HG03064 (cell line): ENCODE measurements around the gene RUFY3.
"Not testable (repeated sequence)": the region's sequence is repeated elsewhere in the genome, so short reads cannot be mapped to it uniquely, and the experiment has no call there.

Experiments used
- ATAC-seq: cut with Tn5 transposase; IDR thresholded peaks from one replicate; pipeline ENCODE4 v1.9.1; 2021; ENCODE audit warnings: low read depth; ENCODE audit not compliant: unreplicated experiment

RUFY3 gene

DNA sequence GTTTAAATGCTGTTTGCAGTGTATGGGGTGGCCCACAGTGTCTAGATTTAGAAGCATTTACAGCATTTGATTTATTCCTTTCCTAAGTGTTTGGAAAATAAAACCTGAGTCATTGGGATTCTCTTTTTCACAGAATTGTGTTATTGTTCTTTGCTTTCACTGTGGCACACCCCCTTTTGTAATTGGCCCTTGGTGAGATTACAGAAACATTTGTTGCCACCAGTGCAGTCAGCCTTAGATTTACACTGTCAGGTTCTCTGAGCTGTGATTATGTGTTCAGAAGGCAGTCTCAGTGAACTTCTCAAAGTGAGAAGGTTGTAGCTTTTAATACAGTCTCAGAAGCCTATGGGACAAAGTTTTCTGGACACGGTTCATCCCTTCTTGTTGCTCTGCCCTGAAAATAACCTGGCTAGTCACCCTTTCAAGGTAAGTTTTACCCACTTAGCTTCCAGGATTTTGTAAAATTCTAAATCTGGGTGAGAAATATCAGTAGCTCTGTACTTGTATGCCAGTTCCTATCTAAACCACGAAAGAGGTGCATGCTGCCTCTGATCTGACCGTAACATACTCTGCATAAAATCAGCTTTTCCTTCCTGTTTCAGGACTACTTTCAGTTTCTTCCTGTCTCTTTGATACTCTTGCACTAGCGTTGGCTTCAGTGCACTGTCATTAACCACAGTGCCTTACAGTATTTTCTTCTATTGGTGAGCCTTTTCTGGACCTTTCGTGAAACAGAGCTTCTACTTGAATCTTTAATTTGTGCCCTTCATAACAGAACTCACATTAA, 12.6 kb downstream of the RUFY3 start:
- peak; percentile 76 for ATAC-seq

DNA sequence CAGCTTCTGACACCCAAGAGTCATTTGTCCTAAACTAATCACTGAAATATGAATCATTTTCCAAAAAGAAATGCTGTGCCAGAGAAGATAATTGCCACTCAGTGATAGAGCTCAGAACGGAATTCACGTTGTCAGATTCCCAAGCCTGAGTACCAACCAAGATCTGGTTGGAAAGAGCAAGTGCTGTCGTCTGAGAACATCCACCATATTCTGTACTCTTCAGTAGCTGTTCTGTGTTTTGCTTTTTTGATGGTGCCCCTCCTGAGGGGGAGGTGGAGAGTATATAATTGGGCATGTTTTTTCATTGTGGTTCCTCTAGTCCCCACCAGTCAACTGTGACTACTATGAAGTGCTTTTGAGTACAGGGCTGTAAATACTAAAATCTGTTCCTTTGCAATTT, 13.2 kb downstream of the RUFY3 start:
- peak; percentile 5 for ATAC-seq

DNA sequence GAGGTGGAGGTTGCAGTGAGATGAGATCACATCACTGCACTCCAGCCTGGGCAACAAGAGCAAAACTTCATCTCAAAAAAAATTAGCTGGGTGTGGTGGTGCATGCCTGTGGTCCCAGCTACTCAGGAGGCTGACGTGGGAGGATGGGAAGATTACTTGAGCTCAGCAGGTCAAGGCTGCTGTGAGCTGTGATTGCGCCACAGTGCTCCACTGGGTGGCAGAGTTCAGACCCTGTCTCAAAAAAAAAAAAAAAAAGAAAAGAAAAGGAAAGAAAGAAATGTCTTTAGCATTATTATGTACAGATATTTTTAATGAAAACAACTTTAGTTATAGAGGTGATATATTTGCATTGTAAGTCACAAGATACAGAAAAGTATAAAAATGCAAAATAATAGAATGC, 14.2 kb downstream of the RUFY3 start:
- ATAC-seq = not testable (repeated sequence)

DNA sequence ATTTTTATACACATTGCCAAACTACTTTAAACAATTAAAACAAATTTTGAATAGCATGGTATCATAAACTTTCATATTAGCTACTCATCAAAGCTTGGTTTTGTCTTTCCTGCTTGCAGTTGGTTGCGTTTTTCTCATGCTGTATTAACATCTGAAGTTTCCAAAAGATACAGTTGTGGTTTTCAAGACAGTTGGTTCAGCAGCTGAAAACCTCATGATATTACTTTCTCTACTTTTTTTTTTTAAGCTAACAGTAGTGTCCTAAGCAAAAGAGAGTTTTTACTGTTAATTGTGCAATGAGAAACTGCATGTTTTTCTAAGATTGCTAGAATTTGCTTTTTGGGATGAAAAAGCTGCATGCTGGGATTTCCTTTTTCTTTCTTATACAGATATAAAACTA, 15.2 kb downstream of the RUFY3 start:
- no peak for ATAC-seq

DNA sequence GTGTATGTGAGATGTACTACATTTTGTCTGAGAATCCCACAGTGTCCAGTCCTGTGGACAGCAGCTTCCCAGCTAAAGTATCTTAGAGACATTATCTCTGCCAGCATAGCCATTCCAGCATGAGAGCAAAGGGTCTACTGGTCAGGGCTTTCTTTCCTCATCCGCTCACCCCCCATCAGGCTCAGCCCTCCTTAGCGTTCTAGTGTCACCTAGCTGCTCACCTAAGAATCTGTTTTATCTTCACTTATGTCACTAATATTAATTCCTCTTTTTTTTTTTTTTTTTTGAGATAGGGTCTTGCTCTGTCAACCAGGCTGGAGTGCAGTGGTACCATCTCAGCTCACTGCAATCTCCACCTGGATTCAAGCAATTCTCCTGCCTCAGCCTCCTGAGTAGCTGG, 15.6 kb downstream of the RUFY3 start:
- ATAC-seq = no peak

DNA sequence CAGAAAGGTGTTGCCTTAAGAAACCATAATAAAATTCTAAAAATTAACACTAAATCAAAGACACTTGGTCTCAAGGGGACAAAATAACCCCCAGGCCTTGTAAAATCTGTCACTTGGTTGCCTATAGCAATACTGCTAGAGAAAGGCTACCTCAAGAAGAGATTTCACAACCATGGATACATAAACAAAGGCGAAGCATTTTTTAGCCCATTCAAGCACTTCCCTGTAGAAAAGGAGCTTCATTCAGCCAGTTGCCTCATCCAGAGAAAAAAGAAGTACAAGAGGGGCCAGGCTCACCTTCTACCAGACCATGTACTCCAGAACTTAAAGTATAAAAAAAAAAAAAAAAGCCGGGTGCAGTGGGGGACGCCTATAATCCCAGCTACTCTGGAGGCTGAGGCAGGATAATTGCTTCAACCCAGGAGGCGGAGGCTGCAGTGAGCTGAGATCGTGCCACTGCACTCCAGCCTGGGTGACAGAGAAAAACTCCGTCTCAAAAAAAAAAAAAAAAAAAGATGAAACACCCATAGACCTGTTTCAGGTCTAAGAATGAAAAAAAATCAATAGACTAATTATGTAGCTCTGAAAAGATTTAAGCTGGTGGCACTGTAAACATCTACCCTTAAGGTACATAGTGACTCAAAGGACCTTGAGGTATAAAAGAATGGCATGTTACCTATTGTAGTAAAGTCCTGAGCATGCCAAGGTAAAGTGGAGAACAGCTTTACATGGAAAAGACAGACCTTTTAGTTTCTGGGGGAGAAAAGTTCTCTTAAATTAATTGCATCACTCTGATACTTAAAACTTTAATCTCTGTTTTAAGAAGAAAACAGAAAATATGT, 18.0 kb downstream of the RUFY3 start:
- ATAC-seq = no peak

DNA sequence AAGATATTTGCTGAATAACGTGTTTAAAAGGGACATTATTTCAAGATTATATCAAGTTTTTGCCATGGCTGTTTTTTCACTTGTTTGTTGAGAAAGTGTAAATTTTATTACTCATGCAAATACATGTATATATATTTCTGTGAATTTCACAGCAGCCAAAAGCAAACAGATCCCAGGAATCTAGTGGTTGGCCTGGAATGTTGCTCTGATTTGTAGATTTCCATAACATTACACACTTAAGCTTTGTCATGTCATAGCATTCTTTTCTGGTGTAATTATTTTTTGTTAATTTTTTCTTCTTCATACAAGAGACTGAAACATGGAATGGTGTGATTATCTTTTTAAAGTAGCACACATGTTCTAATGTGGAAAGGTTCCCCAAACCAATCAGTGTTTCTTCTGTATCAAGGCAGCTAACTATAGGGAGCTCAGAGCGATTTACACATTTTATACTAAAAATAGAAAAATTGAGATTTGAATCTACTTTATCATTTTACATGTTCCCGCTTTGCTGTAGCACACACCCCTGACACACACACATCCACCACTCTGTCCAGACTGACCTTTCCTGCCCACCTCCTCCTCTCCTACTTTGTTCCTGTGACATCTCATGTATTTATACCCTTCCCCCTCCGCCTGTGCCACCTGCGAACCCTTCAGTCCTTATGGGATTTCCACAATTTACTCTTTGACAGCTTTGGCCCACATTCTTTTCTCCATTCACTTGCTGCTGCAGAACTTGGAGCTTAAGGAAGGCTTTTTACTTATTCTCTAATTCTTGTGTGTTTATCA, 20.3 kb downstream of the RUFY3 start:
- no peak for ATAC-seq

DNA sequence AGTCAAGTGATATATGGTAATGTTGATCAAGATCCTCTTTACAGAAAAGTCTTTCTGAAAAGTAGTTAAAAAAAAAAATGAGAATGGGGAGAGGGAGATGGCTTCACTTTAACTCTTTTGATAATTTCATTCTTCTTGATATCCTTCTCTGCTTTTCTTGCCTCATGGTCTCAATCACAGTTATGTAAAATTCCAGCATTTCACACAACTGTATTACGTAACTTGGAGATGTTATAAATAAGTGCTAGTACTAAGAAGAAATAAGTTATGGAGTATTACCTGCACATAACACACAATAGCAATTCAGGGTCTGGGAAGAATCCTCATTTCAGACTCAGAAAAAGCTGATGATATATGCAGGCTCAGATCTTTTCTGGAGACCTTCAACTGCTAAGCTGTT, 22.0 kb downstream of the RUFY3 start:
- ATAC-seq = no peak

DNA sequence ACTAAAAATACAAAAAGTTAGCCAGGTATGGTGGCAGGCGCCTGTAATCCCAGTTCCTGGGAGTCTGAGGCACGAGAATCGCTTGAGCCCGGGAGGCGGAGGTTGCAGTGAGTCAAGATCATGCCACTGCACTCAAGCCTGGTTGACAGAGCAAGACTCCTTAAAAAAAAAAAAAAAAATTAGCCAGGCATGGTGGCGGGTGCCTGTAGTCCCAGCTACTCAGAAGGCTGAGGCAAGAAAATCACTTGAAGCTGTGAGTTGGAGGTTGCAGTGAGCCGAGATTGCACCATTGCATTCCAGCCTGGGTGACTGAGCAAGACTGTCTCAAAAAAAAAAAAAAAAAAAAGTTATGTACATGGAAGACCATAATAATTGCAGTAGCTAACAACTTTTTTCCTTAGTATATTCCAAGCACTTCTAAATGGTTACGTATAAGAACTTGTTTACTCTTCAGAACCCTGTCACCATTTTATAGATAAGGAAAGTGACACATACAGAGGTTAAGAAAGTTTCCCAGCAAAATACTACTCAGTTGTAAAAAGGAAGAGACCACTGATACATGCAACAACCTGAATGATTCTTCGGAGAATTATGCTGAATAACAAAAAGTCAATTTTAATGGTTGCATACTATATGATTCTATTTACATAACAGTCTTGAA, 24.5 kb downstream of the RUFY3 start:
- no peak for ATAC-seq

DNA sequence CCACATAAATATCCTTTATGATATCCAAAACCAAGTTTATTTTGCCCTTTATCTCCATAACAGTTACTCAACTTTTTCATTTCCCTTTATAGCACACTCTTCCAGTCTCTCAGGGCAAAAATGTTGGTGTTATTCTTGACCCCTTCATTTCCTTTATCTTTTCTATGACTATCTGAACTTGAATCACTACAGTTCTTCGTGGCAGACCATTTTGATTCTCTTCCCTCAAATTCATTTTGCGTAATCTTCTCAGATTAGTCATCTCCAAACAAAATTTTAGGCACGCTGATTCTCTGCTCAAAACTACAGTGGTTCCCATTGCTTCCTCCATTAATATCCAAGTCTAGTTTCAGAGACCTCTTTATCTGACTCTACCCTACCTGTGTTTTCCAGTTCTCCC, 26.1 kb downstream of the RUFY3 start:
- no peak for ATAC-seq

DNA sequence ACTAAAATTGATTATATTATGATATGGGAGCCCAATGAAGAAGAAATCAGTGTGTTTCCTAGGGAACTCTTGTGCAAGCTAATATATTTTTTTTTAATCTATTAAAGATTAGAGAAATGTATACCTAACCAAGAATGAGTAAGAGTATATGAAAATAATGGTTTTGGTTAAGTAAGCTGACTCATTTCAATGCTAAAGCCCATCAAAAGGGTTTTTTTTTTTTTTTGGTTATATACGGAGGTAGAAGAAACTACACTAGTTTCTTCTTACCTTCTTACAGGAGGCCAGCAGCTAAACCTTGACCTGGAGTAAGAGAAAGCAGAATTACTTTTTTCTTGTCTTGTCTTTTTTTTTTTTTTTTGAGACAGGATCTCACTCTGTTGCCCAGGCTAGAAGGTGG, 27.5 kb downstream of the RUFY3 start:
- peak; percentile 84 for ATAC-seq

DNA sequence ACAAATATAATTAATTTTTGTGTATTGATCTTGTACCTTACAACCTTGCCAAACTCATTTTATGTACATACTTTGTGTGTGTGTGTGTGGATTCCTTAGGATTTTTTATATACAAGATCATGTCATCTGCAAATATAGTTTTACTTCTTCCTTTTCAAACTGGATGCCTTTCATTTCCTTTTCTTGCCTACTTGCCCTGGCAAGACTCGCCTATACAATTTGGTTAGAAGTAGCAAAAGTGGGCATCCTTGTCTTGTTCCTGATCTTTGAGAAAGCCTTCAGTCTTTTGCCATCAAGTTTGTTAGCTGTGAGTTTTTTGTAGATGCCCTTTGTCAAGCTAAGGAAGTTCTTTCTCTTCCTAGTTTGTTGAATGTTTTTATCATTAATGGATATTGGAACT, 30.5 kb downstream of the RUFY3 start:
- no peak for ATAC-seq

DNA sequence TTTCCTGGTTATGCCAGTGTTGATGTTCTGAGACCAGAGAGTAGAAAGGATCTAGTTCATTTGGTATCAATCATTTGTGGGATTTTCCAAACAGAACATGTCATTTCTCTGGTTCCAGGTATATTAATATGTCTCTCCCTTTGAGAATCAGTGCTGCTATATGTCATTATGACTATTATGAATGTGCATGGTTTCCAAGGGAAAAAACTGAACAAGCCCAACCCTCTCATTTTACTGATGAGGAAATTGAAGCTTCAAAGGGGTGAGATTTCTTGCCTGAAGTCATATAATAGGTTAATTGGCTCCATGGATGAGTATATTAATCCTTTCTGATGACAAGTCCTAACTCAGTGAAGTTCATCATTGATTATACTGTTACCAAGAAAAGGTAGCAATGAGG, 31.9 kb downstream of the RUFY3 start:
- no peak for ATAC-seq

DNA sequence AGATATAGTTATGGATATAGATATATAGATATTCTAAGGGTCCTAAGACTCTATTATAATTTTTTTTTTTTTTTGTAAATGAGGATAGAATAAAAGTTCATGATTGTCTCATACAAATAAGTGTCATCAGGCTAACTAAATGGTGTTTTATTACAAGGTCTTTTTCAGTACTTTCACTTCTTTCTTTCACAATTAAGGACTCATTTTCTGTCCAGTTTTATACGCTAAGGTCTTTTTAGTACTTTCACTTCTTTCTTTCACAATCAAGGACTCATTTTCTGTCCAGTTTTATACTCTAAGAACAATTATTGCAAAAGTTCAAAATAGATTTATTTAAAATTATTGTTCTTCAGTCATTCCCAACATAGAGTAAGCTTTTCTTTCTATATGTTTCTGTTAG, 32.7 kb downstream of the RUFY3 start:
- ATAC-seq = peak; percentile 60

DNA sequence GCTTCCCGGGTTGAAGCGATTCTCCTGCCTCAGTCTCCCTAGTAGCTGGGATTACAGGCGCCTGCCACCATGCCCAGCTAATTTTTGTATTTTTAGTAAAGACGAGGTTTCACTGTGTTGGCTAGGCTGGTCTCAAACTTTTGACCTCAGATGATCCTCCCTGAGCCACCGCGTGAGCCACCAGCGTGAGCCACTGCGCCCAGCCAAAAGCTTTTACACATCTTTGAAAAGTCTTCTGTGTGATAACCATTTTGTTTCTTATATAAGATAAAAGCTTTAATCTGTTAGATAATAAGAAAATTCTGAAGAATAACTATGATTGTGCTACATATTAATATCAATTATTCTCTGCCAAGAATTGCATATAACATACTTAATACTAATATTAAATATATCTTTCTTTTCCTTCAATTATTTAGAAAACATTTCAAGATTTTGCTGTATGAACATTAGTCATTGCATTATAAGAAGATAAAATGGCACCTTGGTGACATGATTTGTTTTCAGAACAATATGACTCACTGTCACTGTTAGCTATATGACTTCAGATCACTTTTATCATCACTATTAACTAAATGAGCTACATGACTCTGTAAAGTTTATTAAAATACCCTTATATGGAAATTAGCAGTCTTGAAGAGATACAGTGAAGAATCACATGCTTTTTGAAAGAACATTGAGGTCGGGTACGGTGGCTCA, 33.4 kb downstream of the RUFY3 start:
- ATAC-seq = peak; percentile 14

DNA sequence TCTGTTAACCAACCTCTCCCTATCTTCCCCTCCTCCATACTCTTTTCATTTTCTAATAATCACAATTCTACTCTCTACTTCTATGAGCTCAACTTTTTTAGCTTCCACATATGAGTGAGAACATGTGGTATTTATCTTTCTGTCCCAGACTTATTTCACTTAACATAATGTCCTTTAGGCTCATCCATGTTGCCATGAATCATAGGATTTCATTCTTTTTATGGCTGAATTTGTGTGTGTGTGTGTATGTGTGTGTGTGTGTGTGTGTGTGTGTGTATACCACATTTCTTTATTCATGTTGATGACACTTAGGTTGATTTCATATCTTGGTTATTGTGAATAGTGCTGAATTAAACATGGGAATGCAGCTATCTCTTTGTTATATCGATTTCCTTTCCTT, 37.4 kb downstream of the RUFY3 start:
- no peak for ATAC-seq

DNA sequence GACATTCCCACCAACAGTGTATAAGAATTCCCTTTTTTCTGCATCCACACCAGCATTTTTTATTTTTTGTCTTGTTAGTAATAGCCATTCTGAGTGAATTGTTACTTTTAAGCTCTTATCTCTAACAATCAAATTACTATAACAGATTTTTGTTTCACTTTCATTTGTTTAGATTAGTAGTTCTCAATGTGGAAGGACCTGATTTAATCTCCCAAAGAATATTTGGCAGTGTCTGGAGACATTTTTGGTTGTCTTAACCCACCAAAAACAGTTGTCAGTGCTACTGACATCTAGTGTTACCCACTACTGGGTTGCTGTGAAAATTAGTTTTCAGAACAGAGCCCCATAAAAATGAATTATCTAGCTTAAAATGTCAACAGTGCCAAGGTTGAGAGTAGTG, 37.9 kb downstream of the RUFY3 start:
- ATAC-seq = no peak

DNA sequence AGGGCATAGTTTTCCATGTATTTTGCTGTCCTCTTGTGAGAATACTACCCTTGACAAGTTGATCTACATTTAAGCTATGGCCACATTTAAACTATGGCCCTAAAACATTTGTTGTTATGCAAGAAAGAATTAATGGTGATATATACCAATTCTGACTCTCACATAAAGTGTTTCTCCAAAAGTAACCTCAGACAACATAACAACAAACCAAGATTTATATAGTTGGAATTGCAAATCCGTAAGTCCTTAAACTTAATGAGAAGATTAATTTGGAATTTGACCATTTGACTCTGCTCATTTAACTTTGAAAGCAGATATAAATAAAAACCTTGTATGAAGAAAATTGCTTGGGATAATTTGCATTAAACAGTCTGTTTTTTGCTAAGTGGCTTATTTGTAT, 38.9 kb downstream of the RUFY3 start:
- ATAC-seq = no peak

DNA sequence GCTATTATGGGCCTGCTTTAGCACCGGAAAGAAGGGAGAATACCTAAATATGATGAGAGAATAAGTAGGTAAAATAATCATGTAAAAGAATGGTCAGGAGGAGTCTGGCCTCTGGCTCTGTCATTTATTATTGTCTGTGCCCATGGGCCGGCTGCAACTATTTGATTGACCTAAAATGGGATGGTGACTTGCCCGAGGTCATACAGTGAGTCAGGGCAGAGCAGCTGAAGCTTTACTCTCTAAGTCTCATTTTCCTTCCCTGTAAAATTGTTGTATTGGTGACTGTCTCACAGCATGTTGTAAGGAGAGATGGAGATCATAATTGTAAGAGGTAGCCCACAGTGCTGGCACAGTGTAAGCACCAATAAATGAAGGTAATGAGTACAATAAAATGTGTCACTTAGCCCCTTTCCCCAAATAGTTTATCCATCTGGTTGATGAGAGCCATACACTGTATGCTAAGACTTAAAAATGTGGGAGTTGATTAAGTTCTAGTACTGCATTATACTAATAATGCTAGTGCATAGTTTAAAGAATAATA, 39.6 kb downstream of the RUFY3 start:
- ATAC-seq = no peak

DNA sequence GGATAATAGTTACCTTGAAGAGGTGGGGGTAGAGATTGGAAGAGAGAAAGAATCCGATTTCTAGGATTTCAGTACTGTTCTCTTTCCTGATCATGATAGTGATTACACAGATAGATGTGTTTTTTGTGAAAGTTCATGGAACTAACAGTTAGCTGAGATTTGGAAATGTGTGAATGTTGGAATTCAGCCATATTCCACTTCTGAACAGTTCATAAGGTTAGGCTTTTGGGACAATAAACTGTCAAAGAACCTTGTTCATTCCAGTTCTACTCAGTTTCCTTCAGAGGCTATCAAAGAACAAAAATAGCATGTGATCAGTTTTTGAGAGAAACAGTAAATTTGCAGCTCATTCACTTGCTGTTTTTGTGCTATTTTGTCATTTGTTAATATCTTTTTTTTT, 43.6 kb downstream of the RUFY3 start:
- ATAC-seq = no peak
